ENCODE data around the gene CACNG1. TPM values are rescaled to one million over a fixed set of nuclear protein-coding genes. Genes with fewer than 3 reads are reported as not detected.
A peak's percentile ranks its signal among the peaks of the same experiment; 100 is the strongest.

Gene CACNG1
- total RNA-seq, 1 donor from 2014 or later = not detected

- H3K4me2 ChIP-seq = no peak overlapping the region
- H3K4me1 ChIP-seq = no peaks in the 10 kb centered on the region
- no peaks in the 10 kb centered on the region for H4K20me1 ChIP-seq (ENCODE audit: low read depth)
- no peak for DNase-seq (ENCODE audit: low spot score)
- H3K27ac Mint-ChIP-seq = no peak overlapping the region
- H3F3A ChIP-seq (ENCODE audit: low read depth) = no peaks in the 10 kb centered on the region
- H3K36me3 Mint-ChIP-seq = peaks cover 6% of the 10 kb centered on the region
- H3K9me3 ChIP-seq (ENCODE audit: low read depth) = no peaks in the 10 kb centered on the region
- H3K9me3 Mint-ChIP-seq = no peaks in the 10 kb centered on the region
- H3K4me1 Mint-ChIP-seq = peaks cover 2% of the 10 kb centered on the region
- no peaks in the 10 kb centered on the region for H3K79me2 ChIP-seq (ENCODE audit: low read depth)
- H3K9ac ChIP-seq = no peak overlapping the region
- no peak overlapping the region for H3K4me3 ChIP-seq
- H3K27ac ChIP-seq = no peak overlapping the region
- no peaks in the 10 kb centered on the region for H3K36me3 ChIP-seq
- H3K4me3 Mint-ChIP-seq = no peak overlapping the region
- H3K27me3 ChIP-seq = no peaks in the 10 kb centered on the region
- H2AFZ ChIP-seq (replicated peaks) = no peak overlapping the region
- no peak for TF ChIP-seq EZH2phosphoT487 (IDR thresholded peaks at IDR 0.05)
- TF ChIP-seq CTCF (IDR thresholded peaks at IDR 0.05) = no peak
- no peak for TF ChIP-seq EZH2 (IDR thresholded peaks at IDR 0.05)
- H3K27me3 Mint-ChIP-seq (ENCODE audit: insufficient read depth, low read depth) = no peaks in the 10 kb centered on the region
Observed at GRCh38 chr17:67080804-67081203, 36.5 kb downstream of the CACNG1 start.

GRCh38 chr17:67082107-67082506, 37.8 kb downstream of the CACNG1 start:
- H3K79me2 ChIP-seq (ENCODE audit: low read depth) = no peaks in the 10 kb centered on the region
- H3K9me3 ChIP-seq (ENCODE audit: low read depth) = no peaks in the 10 kb centered on the region
- no peak overlapping the region for H3K4me3 ChIP-seq
- no peak overlapping the region for H2AFZ ChIP-seq (replicated peaks)
- Mint-ChIP-seq H3K4me3 (no peak overlapping the region), H3K27ac (no peak overlapping the region), H3K27me3 (ENCODE audit: insufficient read depth, low read depth) (no peaks in the 10 kb centered on the region), H3K9me3 (no peaks in the 10 kb centered on the region), H3K4me1 (peaks cover 2% of the 10 kb centered on the region), H3K36me3 (peaks cover 14% of the 10 kb centered on the region)
- no peaks in the 10 kb centered on the region for H3K27me3 ChIP-seq
- H3K36me3 ChIP-seq = no peaks in the 10 kb centered on the region
- no peak for DNase-seq (ENCODE audit: low spot score)
- no peaks in the 10 kb centered on the region for H3K4me1 ChIP-seq
- no peaks in the 10 kb centered on the region for H4K20me1 ChIP-seq (ENCODE audit: low read depth)
- no peaks in the 10 kb centered on the region for H3F3A ChIP-seq (ENCODE audit: low read depth)
- H3K4me2 ChIP-seq = no peak overlapping the region
- TF ChIP-seq EZH2phosphoT487 (IDR thresholded peaks at IDR 0.05) (no peak), EZH2 (IDR thresholded peaks at IDR 0.05) (no peak), CTCF (IDR thresholded peaks at IDR 0.05) (peak; percentile 12)
- H3K27ac ChIP-seq = no peak overlapping the region
- no peak overlapping the region for H3K9ac ChIP-seq

GRCh38 chr17:67085406-67085805, 41.1 kb downstream of the CACNG1 start:
- H3K27me3 ChIP-seq = no peaks in the 10 kb centered on the region
- no peak overlapping the region for H3K27ac ChIP-seq
- no peaks in the 10 kb centered on the region for H3K79me2 ChIP-seq (ENCODE audit: low read depth)
- no peak overlapping the region for H3K27ac Mint-ChIP-seq
- no peak for TF ChIP-seq CTCF (IDR thresholded peaks at IDR 0.05)
- no peak for TF ChIP-seq EZH2 (IDR thresholded peaks at IDR 0.05)
- no peak for TF ChIP-seq EZH2phosphoT487 (IDR thresholded peaks at IDR 0.05)
- H3K9me3 ChIP-seq (ENCODE audit: low read depth) = peaks cover 6% of the 10 kb centered on the region
- peaks cover 21% of the 10 kb centered on the region for H3K36me3 Mint-ChIP-seq
- H2AFZ ChIP-seq (replicated peaks) = no peak overlapping the region
- no peaks in the 10 kb centered on the region for H3K4me1 ChIP-seq
- H3K4me1 Mint-ChIP-seq = peaks cover 2% of the 10 kb centered on the region
- no peaks in the 10 kb centered on the region for H3K27me3 Mint-ChIP-seq (ENCODE audit: insufficient read depth, low read depth)
- H3K4me3 ChIP-seq = no peak overlapping the region
- H3K9me3 Mint-ChIP-seq = peaks cover 2% of the 10 kb centered on the region
- H4K20me1 ChIP-seq (ENCODE audit: low read depth) = no peaks in the 10 kb centered on the region
- H3K9ac ChIP-seq = no peak overlapping the region
- H3F3A ChIP-seq (ENCODE audit: low read depth) = no peaks in the 10 kb centered on the region
- H3K4me2 ChIP-seq = no peak overlapping the region
- DNase-seq (ENCODE audit: low spot score) = no peak
- H3K4me3 Mint-ChIP-seq = no peak overlapping the region
- H3K36me3 ChIP-seq = peaks cover 7% of the 10 kb centered on the region

Measured in neural progenitor cell (in vitro differentiated cells).